PFSK-1 (cell line): ENCODE measurements around the gene TRAPPC2.

ENCODE experiments used
- POLR2AphosphoS5 ChIP-seq: IDR thresholded peaks from 2 replicates; pipeline ENCODE4 v1.6.1; 2012; ENCODE audit warnings: low read depth, mild to moderate bottlenecking, control low read depth, low read length, moderate library complexity
- SIN3A ChIP-seq: IDR thresholded peaks from 2 replicates; pipeline ENCODE4 v1.6.1; 2012; ENCODE audit warnings: mild to moderate bottlenecking, low read length, moderate library complexity, borderline replicate concordance; ENCODE audit not compliant: insufficient read depth
- TAF1 ChIP-seq: IDR thresholded peaks from 2 replicates; pipeline ENCODE4 v1.6.1; 2012; ENCODE audit warnings: low read length, control low read depth, borderline replicate concordance; ENCODE audit not compliant: insufficient read depth

DNA sequence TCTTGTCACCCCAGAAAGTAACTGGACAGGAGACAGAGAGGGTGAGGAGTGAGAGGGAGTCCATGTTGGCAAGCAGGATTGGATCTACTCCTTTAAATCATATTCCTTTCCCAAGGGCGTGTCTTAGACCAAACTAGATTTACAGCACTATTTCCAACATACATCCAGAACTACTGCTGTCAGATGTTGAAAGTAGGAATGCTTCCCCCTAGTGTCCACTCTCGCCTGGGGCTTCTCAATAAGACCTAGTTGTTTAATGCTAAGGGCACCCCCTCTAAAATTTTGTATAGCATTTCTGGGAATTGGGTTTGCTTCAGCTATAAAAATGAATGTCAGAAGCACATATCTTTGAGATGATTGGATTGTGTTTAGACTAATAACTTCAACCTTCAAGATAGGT, 13.4 kb upstream of the TRAPPC2 start:
- TF ChIP-seq POLR2AphosphoS5, result no peak
- no peak for TF ChIP-seq TAF1
- TF ChIP-seq SIN3A, result no peak
